Naive thymus-derived CD4-positive, alpha-beta T cell (primary cell): ENCODE data around the gene MGRN1. TPM values are rescaled to one million over a fixed set of nuclear protein-coding genes. Genes with fewer than 3 reads are reported as not detected.

Experiments
- ATAC-seq: fragments of 150-1000 bp; cut with Tn5 transposase; 2 replicates; pipeline ENCODE4 v1.10.0; 2021; ENCODE audit warnings: mild to moderate bottlenecking, moderate library complexity
- CTCF ChIA-PET: fragments of 350-600 bp; sonication (Branson Sonifier 250); formaldehyde crosslinking; loops from one replicate; lab custom pipeline; 2021; ENCODE audit warnings: antibody characterized with exemption; lab: Charles Lee
- POLR2A ChIA-PET: fragments of 350-600 bp; sonication (Branson Sonifier 250); formaldehyde crosslinking; loops from one replicate; lab custom pipeline; 2021; ENCODE audit warnings: antibody characterized with exemption, inconsistent platforms; lab: Charles Lee
- DNase-seq, 9 donors: peaks; one replicate each; pipeline versions ENCODE4 v3.0.0 to v3.0.0-alpha.2; 2020 to 2022; ENCODE audit warnings: mixed read lengths in 1 of 9
- H3K27ac ChIP-seq: one replicate; pipeline ENCODE4 v1.7.0; 2013; ENCODE audit warnings: mild to moderate bottlenecking, low read depth, low read length, moderate library complexity
- H3K27me3 ChIP-seq, 2 donors: one replicate each; pipeline ENCODE4 v1.7.0; 2013; ENCODE audit warnings: low read length in 2 of 2, mild to moderate bottlenecking in 2 of 2, moderate library complexity in 2 of 2; ENCODE audit not compliant: control insufficient read depth in 2 of 2, insufficient read depth in 2 of 2
- H3K36me3 ChIP-seq, 3 experiments: 1 replicate in 2 of 3; 2 replicates in 1 of 3; pipeline ENCODE4 v1.7.0; 2013; ENCODE audit warnings: low read length in 3 of 3, mild to moderate bottlenecking in 3 of 3, moderate library complexity in 1 of 3; ENCODE audit not compliant: insufficient read depth in 3 of 3, control insufficient read depth in 2 of 3
- H3K4me1 ChIP-seq, 2 donors: one replicate each; pipeline ENCODE4 v1.7.0; 2013; ENCODE audit warnings: low read length in 2 of 2, mild to moderate bottlenecking in 2 of 2, moderate library complexity in 1 of 2; ENCODE audit not compliant: control insufficient read depth in 2 of 2, insufficient read depth in 2 of 2
- H3K4me3 ChIP-seq: 2 replicates; pipeline ENCODE4 v1.7.0; 2013; ENCODE audit warnings: mild to moderate bottlenecking, low read length
- H3K9me3 ChIP-seq, 3 experiments: 1 replicate in 2 of 3; 2 replicates in 1 of 3; pipeline ENCODE4 v1.7.0; 2013; ENCODE audit warnings: low read length in 3 of 3; ENCODE audit not compliant: control insufficient read depth in 2 of 3
- H3K27ac Mint-ChIP-seq, 9 donors: one replicate each; pipeline ENCODE4 v1.8.0; 2020 to 2022; ENCODE audit warnings: mixed read lengths in 9 of 9, mild to moderate bottlenecking in 8 of 9, moderate library complexity in 5 of 9, inconsistent platforms in 2 of 9
- H3K27me3 Mint-ChIP-seq, 5 donors: one replicate each; pipeline ENCODE4 v1.8.0; 2021 to 2022; ENCODE audit warnings: mixed read lengths in 5 of 5, mild to moderate bottlenecking in 1 of 5
- H3K36me3 Mint-ChIP-seq, 5 donors: one replicate each; pipeline ENCODE4 v1.8.0; 2020 to 2022; ENCODE audit warnings: mixed read lengths in 5 of 5, mild to moderate bottlenecking in 3 of 5, inconsistent platforms in 1 of 5
- H3K4me1 Mint-ChIP-seq, 7 donors: one replicate each; pipeline ENCODE4 v1.8.0; 2020 to 2022; ENCODE audit warnings: mixed read lengths in 7 of 7, mild to moderate bottlenecking in 3 of 7, inconsistent platforms in 1 of 7
- H3K4me3 Mint-ChIP-seq, 10 donors: one replicate each; pipeline ENCODE4 v1.8.0; 2020 to 2022; ENCODE audit warnings: mild to moderate bottlenecking in 10 of 10, mixed read lengths in 10 of 10, moderate library complexity in 6 of 10, inconsistent platforms in 2 of 10
- H3K9me3 Mint-ChIP-seq, 11 donors: one replicate each; pipeline ENCODE4 v1.8.0; 2020 to 2022; ENCODE audit warnings: mixed read lengths in 11 of 11, mild to moderate bottlenecking in 4 of 11, inconsistent platforms in 1 of 11, moderate library complexity in 1 of 11
- intact Hi-C, 2 donors: fragments of 100-400 bp; cut with micrococcal nuclease; formaldehyde crosslinking; loops; one replicate each; pipeline ENCODE4 v1.15.1; 2023
- polyA plus RNA-seq, 2 donors: library from polyadenylated mRNA; unstranded; fragments of 300-500 nt; fragmentation: Illumina TruSeq; gene quantifications; one replicate each; pipeline ENCODE4 v1.2.3, GENCODE V29; 2021
- total RNA-seq, 6 experiments: library from RNA in 5 of 6; stranded (reverse) in 5 of 6; gene quantifications; 1 replicate in 5 of 6; 2 replicates in 1 of 6; pipeline ENCODE4 v1.2.3 and lab custom pipeline; 2021 to 2026

Gene MGRN1
- total and polyA plus RNA-seq, 7 experiments from 2014 or later, result 4.9 to 103 (median 71.1) TPM

GRCh38 chr16:4684763-4685162, 60.1 kb downstream of the MGRN1 start:
- no peak overlapping the region for H3K4me3 Mint-ChIP-seq
- ATAC-seq (no peak), DNase-seq (no peak)
- Histone ChIP-seq H3K4me1 (no peaks in the 10 kb centered on the region), H3K9me3 (no peaks in the 10 kb centered on the region), H3K36me3 (peaks cover 0 to 96% (median 0%) of the 10 kb centered on the region in 3 experiments), H3K27ac (no peak overlapping the region), H3K4me3 (no peak overlapping the region), H3K27me3 (no peaks in the 10 kb centered on the region)
- no peaks in the 10 kb centered on the region for H3K9me3 Mint-ChIP-seq
- intact Hi-C loops, result no loop called here
- peaks cover 0 to 9% (median 0%) of the 10 kb centered on the region in 5 donors for H3K36me3 Mint-ChIP-seq
- peak overlapping the region in 2 of 9 donors; percentile 33 to 54 for H3K27ac Mint-ChIP-seq
- POLR2A ChIA-PET, result interaction anchor here (0.7 kb wide), 1 partner anchor 59 kb away, joined by 4 read pairs; no protein-coding TSS in a partner anchor
- CTCF ChIA-PET, result interaction anchor here (0.6 kb wide), 1 partner anchor 381 kb away, joined by 3 read pairs; no protein-coding TSS in a partner anchor
- peaks cover 0 to 10% (median 5%) of the 10 kb centered on the region in 7 donors for H3K4me1 Mint-ChIP-seq
- no peaks in the 10 kb centered on the region for H3K27me3 Mint-ChIP-seq

- Histone ChIP-seq H3K27ac (no peak overlapping the region), H3K4me3 (no peak overlapping the region), H3K4me1 (no peaks in the 10 kb centered on the region), H3K27me3 (no peaks in the 10 kb centered on the region), H3K9me3 (no peaks in the 10 kb centered on the region), H3K36me3 (peaks cover 0 to 96% (median 0%) of the 10 kb centered on the region in 3 experiments)
- no peaks in the 10 kb centered on the region for H3K9me3 Mint-ChIP-seq
- ATAC-seq (no peak), DNase-seq (no peak)
- intact Hi-C loops, result no loop called here
- ChIA-PET POLR2A (interaction anchor here (0.7 kb wide), 1 partner anchor 60 kb away, joined by 4 read pairs; no protein-coding TSS in a partner anchor), CTCF (interaction anchor here (0.6 kb wide), 1 partner anchor 382 kb away, joined by 3 read pairs; no protein-coding TSS in a partner anchor)
- no peaks in the 10 kb centered on the region for H3K27me3 Mint-ChIP-seq
- peaks cover 0 to 10% (median 6%) of the 10 kb centered on the region in 7 donors for H3K4me1 Mint-ChIP-seq
- peaks cover 0 to 4% (median 0%) of the 10 kb centered on the region in 5 donors for H3K36me3 Mint-ChIP-seq
- H3K27ac Mint-ChIP-seq, result peak overlapping the region in 2 of 9 donors; percentile 33 to 54
- H3K4me3 Mint-ChIP-seq, result no peak overlapping the region
Observed at GRCh38 chr16:4685292-4685691, 60.7 kb downstream of the MGRN1 start.

- H3K4me3 Mint-ChIP-seq, result no peak overlapping the region
Observed at GRCh38 chr16:4685776-4686496, 61.3 kb downstream of the MGRN1 start.

GRCh38 chr16:4686497-4687210, 62.0 kb downstream of the MGRN1 start:
- H3K27ac ChIP-seq, result no peak overlapping the region
- peaks cover 0 to 85% (median 0%) of the 10 kb centered on the region in 3 experiments for H3K36me3 ChIP-seq
- no peak overlapping the region for H3K4me3 ChIP-seq
- H3K4me3 Mint-ChIP-seq, result no peak overlapping the region
- H3K9me3 ChIP-seq, result no peaks in the 10 kb centered on the region
- H3K27me3 ChIP-seq, result no peaks in the 10 kb centered on the region
- no peaks in the 10 kb centered on the region for H3K4me1 ChIP-seq
- intact Hi-C loops, result no loop called here
- no peak for DNase-seq
- peaks cover 0 to 13% (median 4%) of the 10 kb centered on the region in 7 donors for H3K4me1 Mint-ChIP-seq
- peaks cover 0 to 2% (median 0%) of the 10 kb centered on the region in 5 donors for H3K36me3 Mint-ChIP-seq
- no peaks in the 10 kb centered on the region for H3K27me3 Mint-ChIP-seq
- H3K9me3 Mint-ChIP-seq, result no peaks in the 10 kb centered on the region
- ChIA-PET POLR2A (interaction anchor here (0.5 to 1.1 kb wide), 2 partner anchors 26 to 60 kb away, joined by 3 to 4 read pairs; no protein-coding TSS in a partner anchor), CTCF (no interaction called here)
- no peak for ATAC-seq
- no peak overlapping the region for H3K27ac Mint-ChIP-seq

More at GRCh38 chr16:4685776-4686496, 61.3 kb downstream of the MGRN1 start:
- peaks cover 0 to 9% (median 6%) of the 10 kb centered on the region in 7 donors for H3K4me1 Mint-ChIP-seq
- DNase-seq (no peak), ATAC-seq (no peak)
- Histone ChIP-seq H3K9me3 (no peaks in the 10 kb centered on the region), H3K27me3 (no peaks in the 10 kb centered on the region), H3K4me3 (no peak overlapping the region), H3K36me3 (peaks cover 0 to 91% (median 0%) of the 10 kb centered on the region in 3 experiments), H3K4me1 (no peaks in the 10 kb centered on the region), H3K27ac (no peak overlapping the region)
- peaks cover 0 to 4% (median 0%) of the 10 kb centered on the region in 5 donors for H3K36me3 Mint-ChIP-seq
- no peaks in the 10 kb centered on the region for H3K9me3 Mint-ChIP-seq
- ChIA-PET CTCF (interaction anchor here (0.6 kb wide), 1 partner anchor 180 kb away, joined by 8 read pairs; no protein-coding TSS in a partner anchor), POLR2A (interaction anchor here (1.1 kb wide), 1 partner anchor 25 kb away, joined by 4 read pairs; no protein-coding TSS in a partner anchor)
- H3K27me3 Mint-ChIP-seq, result no peaks in the 10 kb centered on the region
- peak overlapping the region in 1 of 9 donors; percentile 22 for H3K27ac Mint-ChIP-seq
- intact Hi-C loops, result no loop called here

GRCh38 chr16:4687416-4687815, 62.8 kb downstream of the MGRN1 start:
- Histone ChIP-seq H3K4me3 (no peak overlapping the region), H3K36me3 (peaks cover 0 to 78% (median 0%) of the 10 kb centered on the region in 3 experiments), H3K9me3 (no peaks in the 10 kb centered on the region), H3K27me3 (no peaks in the 10 kb centered on the region), H3K4me1 (peaks cover under 1 to 3% of the 10 kb centered on the region in 2 donors), H3K27ac (no peak overlapping the region)
- H3K36me3 Mint-ChIP-seq, result peaks cover 0 to 2% (median 0%) of the 10 kb centered on the region in 5 donors
- H3K27me3 Mint-ChIP-seq, result no peaks in the 10 kb centered on the region
- no peaks in the 10 kb centered on the region for H3K9me3 Mint-ChIP-seq
- H3K27ac Mint-ChIP-seq, result peak overlapping the region in 1 of 9 donors; percentile 25
- H3K4me1 Mint-ChIP-seq, result peaks cover 0 to 13% (median 5%) of the 10 kb centered on the region in 7 donors
- no peak for DNase-seq
- ChIA-PET POLR2A (interaction anchor here (0.5 kb wide), 1 partner anchor 61 kb away, joined by 3 read pairs; no protein-coding TSS in a partner anchor), CTCF (no interaction called here)
- intact Hi-C loops, result no loop called here
- no peak overlapping the region for H3K4me3 Mint-ChIP-seq
- ATAC-seq, result no peak

GRCh38 chr16:4687946-4688673, 63.5 kb downstream of the MGRN1 start:
- Histone ChIP-seq H3K27ac (no peak overlapping the region), H3K9me3 (no peaks in the 10 kb centered on the region), H3K4me3 (no peak overlapping the region), H3K27me3 (no peaks in the 10 kb centered on the region), H3K4me1 (peaks cover 6 to 10% of the 10 kb centered on the region in 2 donors), H3K36me3 (peaks cover 0 to 71% (median 0%) of the 10 kb centered on the region in 3 experiments)
- ChIA-PET CTCF (no interaction called here), POLR2A (no interaction called here)
- intact Hi-C loops, result no loop called here
- Mint-ChIP-seq H3K4me1 (peaks cover 0 to 16% (median 7%) of the 10 kb centered on the region in 7 donors), H3K9me3 (no peaks in the 10 kb centered on the region), H3K4me3 (no peak overlapping the region), H3K36me3 (peaks cover 0 to 2% (median 0%) of the 10 kb centered on the region in 5 donors), H3K27ac (no peak overlapping the region), H3K27me3 (no peaks in the 10 kb centered on the region)
- DNase-seq, result no peak
- ATAC-seq, result no peak
